ENCODE data around the gene PHYKPL.

- TF ChIP-seq CTCF (conservative IDR thresholded peaks at IDR 0.05 in 1 of 2, IDR thresholded peaks at IDR 0.05 in 1 of 2; ENCODE audit: low read depth in 1 of 2, low read length in 2 of 2) (no peak), EZH2 (IDR thresholded peaks at IDR 0.05; ENCODE audit: low read length, missing control alignments) (no peak)
Observed at GRCh38 chr5:178216779-178217178, 15.8 kb downstream of the PHYKPL start.
